Activated naive CD8-positive, alpha-beta T cell treated with anti-CD3 and anti-CD28 coated beads for 36 hours (primary cell): ENCODE data around the gene ARHGEF4. TPM values are rescaled to one million over a fixed set of nuclear protein-coding genes. Genes with fewer than 3 reads are reported as not detected.

Experiments used
- DNase-seq: peaks from one replicate; pipeline ENCODE4 v3.0.0; 2021
- H3K27ac Mint-ChIP-seq: one replicate; pipeline ENCODE4 v1.8.0; 2022; ENCODE audit warnings: mild to moderate bottlenecking, moderate library complexity, mixed read lengths
- H3K27me3 Mint-ChIP-seq: one replicate; pipeline ENCODE4 v1.8.0; 2022; ENCODE audit warnings: mild to moderate bottlenecking, mixed read lengths
- H3K36me3 Mint-ChIP-seq: one replicate; pipeline ENCODE4 v1.8.0; 2021; ENCODE audit warnings: mild to moderate bottlenecking, mixed read lengths
- H3K4me1 Mint-ChIP-seq: one replicate; pipeline ENCODE4 v1.8.0; 2021; ENCODE audit warnings: mixed read lengths
- H3K4me3 Mint-ChIP-seq: one replicate; pipeline ENCODE4 v1.8.0; 2022; ENCODE audit warnings: mild to moderate bottlenecking, moderate library complexity, mixed read lengths
- H3K9me3 Mint-ChIP-seq: one replicate; pipeline ENCODE4 v1.8.0; 2022; ENCODE audit warnings: mixed read lengths
- total RNA-seq, 2 experiments: library from RNA; stranded (reverse); gene quantifications; one replicate each; pipeline ENCODE4 v1.2.3, GENCODE V29; 2021

ARHGEF4 gene
- total RNA-seq, 2 experiments from 2014 or later, result 2.8 to 3.3 TPM

DNA sequence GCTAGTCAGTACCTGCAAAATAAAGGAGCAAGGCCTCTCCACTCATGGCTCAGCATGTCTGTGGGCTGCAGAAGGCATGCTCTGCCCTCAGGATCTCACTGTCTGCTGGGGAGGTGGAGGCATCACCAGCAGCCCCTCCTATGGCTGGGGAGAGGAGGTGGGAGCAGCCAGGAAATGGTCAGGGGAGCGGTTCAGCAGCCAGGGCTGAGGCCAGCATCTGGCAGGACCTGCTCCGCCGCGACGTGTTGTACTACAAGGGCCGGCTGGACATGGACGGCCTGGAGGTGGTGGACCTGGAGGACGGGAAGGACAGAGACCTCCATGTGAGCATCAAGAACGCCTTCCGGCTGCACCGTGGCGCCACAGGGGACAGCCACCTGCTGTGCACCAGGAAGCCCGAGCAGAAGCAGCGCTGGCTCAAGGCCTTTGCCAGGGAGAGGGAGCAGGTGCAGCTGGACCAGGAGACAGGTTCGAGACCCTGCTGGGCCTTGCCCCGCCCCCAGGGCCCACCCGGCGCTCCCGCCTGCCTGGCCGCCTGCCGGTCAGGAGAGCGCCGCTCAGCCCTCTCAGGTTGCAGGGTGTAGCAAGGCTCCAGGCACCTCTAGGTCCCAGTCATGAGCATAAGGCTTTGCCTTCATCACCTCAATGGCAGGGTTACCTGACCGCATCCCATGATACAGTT, 207.5 kb downstream of the ARHGEF4 start:
- Mint-ChIP-seq H3K36me3 (peaks cover 3% of the 10 kb centered on the region), H3K27me3 (no peaks in the 10 kb centered on the region), H3K27ac (no peak overlapping the region), H3K4me1 (peaks cover 23% of the 10 kb centered on the region), H3K9me3 (no peaks in the 10 kb centered on the region), H3K4me3 (no peak overlapping the region)
- DNase-seq, result no peak

DNA sequence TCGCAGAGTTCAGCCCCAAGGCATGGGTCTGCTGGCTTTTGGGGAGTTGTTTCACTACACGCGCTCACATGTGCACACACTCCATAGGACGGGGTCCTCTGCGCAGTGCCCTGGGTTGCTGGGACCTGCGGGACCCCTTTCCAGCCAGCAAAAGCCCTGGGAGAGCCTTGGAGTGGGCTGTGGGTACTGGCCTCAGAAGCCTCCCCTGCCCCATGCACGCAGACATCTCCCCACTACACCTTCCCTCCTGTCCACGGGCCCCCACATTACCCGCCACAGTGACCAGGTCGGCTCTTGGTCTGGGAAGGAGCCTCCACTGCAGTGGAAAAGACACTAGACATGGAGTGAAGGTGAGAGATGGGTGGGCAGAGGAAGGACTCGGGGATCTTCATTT, 208.0 kb downstream of the ARHGEF4 start:
- DNase-seq, result no peak
- H3K27me3 Mint-ChIP-seq, result no peaks in the 10 kb centered on the region
- H3K36me3 Mint-ChIP-seq, result peaks cover 3% of the 10 kb centered on the region

DNA sequence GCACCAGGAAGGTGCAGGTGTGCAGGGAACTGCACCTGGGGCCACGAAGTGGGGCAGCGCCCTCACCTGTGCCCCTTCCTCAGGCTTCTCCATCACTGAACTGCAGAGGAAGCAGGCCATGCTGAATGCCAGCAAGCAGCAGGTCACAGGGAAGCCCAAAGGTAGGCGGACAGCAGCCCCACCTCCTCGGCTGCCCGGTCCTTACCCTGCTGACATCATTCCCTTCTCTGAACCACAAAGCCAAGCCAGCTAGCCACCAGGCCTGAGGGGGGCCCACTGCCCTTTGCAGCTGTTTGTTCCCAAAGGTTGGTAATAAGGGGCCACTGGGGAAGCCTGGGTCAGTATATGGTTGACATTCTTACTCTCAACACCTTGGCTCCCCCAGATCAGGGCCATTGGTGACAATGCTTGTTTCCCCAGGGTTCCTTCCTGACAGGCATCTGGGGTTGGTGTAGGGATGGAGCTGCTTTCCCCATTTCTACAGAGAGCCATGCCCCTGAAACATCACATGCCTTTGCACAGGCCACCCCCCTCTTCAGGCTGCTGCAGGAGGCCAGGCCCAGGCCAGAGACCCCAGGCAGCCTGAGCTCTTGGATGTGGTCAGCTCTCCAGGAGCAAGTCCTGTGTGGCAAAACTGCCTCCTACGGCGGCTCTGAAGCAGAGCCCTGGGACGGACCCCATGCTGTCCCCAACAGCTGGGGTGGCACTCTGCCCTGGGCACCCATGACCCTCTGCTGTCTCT, 208.7 kb downstream of the ARHGEF4 start:
- peaks cover 19% of the 10 kb centered on the region for H3K4me1 Mint-ChIP-seq
- no peaks in the 10 kb centered on the region for H3K9me3 Mint-ChIP-seq
- H3K36me3 Mint-ChIP-seq, result peaks cover 6% of the 10 kb centered on the region
- no peak for DNase-seq
- H3K4me3 Mint-ChIP-seq, result no peak overlapping the region
- no peak overlapping the region for H3K27ac Mint-ChIP-seq
- H3K27me3 Mint-ChIP-seq, result no peaks in the 10 kb centered on the region

More for the DNA sequence above, 208.0 kb downstream of the ARHGEF4 start:
- Mint-ChIP-seq H3K27ac (no peak overlapping the region), H3K9me3 (no peaks in the 10 kb centered on the region), H3K4me3 (no peak overlapping the region), H3K4me1 (peaks cover 19% of the 10 kb centered on the region)

DNA sequence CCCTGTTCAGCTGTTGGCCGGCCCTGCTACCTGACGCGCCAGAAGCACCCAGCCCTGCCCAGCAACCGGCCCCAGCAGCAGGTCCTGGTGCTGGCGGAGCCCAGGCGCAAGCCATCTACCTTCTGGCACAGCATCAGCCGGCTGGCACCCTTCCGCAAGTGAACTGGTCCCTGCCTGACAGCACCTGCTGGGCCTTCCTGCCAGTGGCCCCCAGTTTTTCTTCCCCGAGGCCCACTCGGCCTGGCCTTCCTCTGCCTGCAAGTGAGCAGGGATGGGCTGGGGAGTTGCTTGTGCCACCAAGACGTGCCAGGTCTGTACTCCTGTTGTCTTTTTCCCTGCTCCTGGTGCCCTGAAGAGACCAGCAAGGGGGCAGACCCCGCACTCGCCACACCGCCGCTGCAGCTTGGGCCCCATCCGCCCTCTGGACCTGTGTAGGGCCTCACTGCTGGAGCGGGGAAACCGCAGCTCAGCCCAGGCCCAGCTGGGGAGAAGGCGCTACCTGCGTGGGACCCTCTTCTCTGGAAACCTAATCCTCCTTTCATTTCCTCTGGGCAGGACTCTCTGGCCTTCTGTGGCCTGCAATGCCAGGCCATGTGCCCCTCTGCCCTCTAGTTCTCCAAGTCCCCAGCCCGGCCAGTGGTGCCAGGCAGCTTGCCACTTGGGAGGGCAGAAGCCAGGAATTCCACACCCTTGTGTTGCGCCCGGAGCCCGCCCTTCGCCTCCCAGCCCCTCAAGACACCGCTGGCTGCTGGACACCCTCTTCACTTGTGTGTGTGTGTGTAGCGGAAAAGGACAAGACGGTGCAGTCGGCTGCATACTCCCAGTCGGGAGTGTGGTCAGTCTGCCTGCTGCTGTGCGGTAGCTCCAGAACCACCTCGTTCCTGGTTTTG, 209.6 kb downstream of the ARHGEF4 start:
- Mint-ChIP-seq H3K4me3 (no peak overlapping the region), H3K36me3 (peaks cover 6% of the 10 kb centered on the region), H3K9me3 (no peaks in the 10 kb centered on the region), H3K27me3 (no peaks in the 10 kb centered on the region), H3K27ac (no peak overlapping the region), H3K4me1 (peaks cover 12% of the 10 kb centered on the region)
- DNase-seq, result no peak

DNA sequence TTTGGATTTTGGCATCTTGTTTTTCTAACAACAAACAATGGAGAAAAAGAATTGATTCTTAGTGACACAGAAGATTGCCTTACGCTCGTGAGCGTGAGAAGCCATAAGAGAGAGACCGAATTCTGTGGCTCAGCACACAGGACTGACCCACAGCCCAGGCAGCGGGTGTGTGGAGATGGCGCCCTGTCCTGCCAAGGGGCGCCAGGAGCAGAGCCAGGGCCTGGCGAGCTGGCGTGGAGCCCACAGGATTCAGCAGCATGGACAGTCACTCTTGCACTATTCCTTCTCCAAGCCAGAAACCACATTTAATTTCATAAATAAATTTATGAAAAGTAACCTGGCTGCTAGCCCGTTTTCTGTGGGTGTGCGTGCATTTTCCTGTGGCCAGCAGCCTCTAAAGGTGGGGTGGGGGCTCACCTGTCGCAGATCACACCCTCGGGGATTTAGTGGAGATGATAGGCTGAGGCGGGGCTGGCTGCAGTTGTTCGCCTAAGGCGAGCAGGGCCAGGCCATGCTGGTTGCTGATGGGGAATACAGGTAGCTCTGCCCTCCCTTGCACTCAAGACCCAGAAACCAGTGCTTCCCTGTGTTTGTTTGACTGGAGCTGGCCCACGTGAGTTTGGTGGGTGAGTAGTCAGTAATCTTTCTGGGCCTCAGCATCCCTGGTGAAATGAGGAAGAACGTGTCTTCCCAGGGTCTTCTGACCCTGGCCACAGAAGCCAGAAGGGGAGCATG, 210.4 kb downstream of the ARHGEF4 start:
- Mint-ChIP-seq H3K4me3 (no peak overlapping the region), H3K27me3 (no peaks in the 10 kb centered on the region), H3K4me1 (peaks cover 5% of the 10 kb centered on the region), H3K27ac (peak overlapping the region; percentile 45), H3K36me3 (peaks cover 13% of the 10 kb centered on the region), H3K9me3 (no peaks in the 10 kb centered on the region)
- no peak for DNase-seq

DNA sequence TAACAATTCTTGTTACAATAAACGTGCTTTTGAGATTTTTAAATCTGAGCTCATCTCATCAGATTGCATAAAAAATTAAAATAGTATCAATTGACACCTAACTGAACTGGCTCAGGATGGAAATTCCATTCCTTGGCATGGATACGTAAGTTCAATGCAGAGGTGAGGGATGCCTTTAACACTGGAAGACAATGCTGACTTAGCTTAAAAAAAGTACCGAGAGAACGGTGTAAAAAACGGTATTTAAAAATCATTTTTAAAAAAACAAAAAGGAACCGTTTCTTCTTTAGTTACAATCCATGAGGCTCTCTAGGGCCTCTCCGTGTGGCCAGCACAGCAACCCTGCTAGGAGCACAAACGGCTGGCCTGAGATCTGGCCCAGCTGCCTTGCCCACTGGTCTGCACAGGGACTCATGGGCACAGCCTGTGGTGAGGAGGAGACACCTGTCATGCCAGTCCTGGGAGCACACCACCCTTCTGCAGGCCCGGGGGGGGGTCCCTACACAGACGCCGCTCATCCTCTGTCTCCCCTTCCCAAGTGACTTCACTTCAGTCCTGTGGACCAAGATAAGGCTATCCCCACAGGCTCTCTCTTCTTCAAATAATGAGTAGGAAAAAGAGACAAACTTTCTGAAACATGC, 211.3 kb downstream of the ARHGEF4 start:
- no peaks in the 10 kb centered on the region for H3K9me3 Mint-ChIP-seq
- no peaks in the 10 kb centered on the region for H3K4me1 Mint-ChIP-seq
- no peaks in the 10 kb centered on the region for H3K27me3 Mint-ChIP-seq
- H3K27ac Mint-ChIP-seq, result peak overlapping the region; percentile 9
- H3K4me3 Mint-ChIP-seq, result no peak overlapping the region
- peaks cover 19% of the 10 kb centered on the region for H3K36me3 Mint-ChIP-seq
- DNase-seq, result no peak

DNA sequence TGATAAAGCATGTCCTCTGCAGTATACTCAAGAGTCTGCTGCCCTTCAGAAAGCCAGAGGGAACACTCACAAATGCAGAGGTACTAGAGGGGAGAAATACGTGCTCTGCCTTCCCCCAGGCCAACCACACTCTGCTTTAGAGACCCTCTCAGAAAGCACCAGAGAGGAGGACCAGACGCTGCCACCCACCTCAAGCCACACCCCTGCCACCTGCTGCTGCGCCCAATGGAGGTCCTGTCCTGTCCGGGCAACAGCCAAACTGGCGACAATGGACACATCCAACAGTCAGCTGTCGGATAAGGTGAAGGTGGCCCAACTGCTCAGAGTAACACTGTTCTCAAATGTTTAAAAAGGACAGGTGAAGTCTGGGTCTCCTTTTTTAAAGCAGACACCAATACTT, 211.9 kb downstream of the ARHGEF4 start:
- H3K4me3 Mint-ChIP-seq, result no peak overlapping the region
- H3K27ac Mint-ChIP-seq, result peak overlapping the region; percentile 9
- no peaks in the 10 kb centered on the region for H3K4me1 Mint-ChIP-seq
- no peak for DNase-seq
- no peaks in the 10 kb centered on the region for H3K27me3 Mint-ChIP-seq
- H3K36me3 Mint-ChIP-seq, result peaks cover 19% of the 10 kb centered on the region
- no peaks in the 10 kb centered on the region for H3K9me3 Mint-ChIP-seq

DNA sequence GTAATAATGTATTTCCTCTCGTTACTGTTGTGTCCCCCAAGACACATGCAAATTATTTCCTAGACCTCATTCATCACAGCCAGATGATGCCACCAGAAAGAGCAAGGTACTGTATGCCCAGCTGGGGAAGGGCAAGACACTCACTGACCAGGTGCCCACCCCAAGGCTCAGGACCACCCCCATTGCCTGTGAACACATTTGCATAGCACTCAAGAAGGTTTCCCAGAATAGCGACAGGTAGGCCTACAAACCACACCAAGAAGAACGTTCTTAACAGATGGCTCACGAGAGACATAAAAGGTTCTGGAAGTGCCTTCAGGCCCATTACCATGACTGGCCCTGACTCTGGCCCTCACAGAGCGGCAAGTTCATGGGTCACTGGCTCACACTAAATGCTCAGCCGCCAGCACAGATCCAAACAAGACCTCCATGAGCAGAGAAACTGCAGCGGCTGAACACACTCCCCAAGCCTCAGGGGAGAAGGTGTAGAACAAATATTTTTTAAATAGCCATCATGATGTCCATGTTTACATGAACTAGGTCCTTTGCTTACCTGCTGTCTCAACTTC, 212.5 kb downstream of the ARHGEF4 start:
- no peak overlapping the region for H3K27ac Mint-ChIP-seq
- H3K36me3 Mint-ChIP-seq, result peaks cover 19% of the 10 kb centered on the region

DNA sequence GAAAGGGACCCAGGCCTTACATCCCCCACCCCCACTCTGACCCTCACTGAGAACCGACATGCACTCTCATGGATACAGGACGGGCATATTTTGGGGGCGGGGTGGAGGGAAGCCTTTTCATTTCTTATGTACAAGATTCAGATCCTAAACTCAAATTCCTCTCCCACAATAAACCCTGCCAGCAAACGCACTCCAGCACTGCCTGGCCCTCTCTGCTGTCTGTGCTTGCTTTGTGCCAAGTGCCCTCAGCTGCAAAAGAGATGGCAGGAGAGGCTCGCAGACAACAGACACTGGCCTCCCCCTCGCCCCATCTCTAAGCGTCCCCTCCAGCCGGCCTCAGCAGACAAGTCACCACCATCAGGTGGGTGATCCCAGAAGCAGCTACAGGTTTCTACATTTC, 214.2 kb downstream of the ARHGEF4 start:
- Mint-ChIP-seq H3K9me3 (no peaks in the 10 kb centered on the region), H3K36me3 (peaks cover 24% of the 10 kb centered on the region), H3K27ac (no peak overlapping the region), H3K4me1 (no peaks in the 10 kb centered on the region), H3K27me3 (no peaks in the 10 kb centered on the region), H3K4me3 (no peak overlapping the region)
- DNase-seq, result no peak

More for the DNA sequence above, 212.5 kb downstream of the ARHGEF4 start:
- no peak overlapping the region for H3K4me3 Mint-ChIP-seq
- no peaks in the 10 kb centered on the region for H3K4me1 Mint-ChIP-seq
- no peaks in the 10 kb centered on the region for H3K27me3 Mint-ChIP-seq
- DNase-seq, result no peak
- H3K9me3 Mint-ChIP-seq, result no peaks in the 10 kb centered on the region

DNA sequence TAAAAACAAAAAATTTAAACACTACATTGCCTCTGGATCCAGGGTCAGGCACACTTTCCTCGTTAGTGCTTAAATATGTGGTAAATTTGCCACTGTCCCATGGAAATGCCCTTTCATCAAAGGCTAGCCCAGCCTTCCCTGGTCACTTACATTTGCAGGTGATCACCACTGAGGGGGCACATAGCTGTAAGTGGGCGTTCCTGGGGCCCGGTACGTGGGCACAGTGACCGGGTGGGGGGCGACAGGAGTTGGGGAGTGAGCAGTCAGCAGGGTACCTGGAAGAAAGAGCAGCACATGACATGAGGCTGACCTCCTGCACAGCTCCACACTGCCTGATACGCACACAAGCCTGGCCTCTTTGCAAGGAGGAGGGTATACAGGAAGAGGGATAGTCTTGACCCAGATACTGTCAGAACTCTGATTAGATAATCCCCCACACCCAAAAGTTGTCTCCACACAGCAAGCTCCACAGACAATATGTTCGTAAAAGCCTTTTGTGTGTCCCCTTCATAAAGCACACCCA, 216.1 kb downstream of the ARHGEF4 start:
- no peak for DNase-seq
- Mint-ChIP-seq H3K27ac (no peak overlapping the region), H3K9me3 (no peaks in the 10 kb centered on the region), H3K27me3 (no peaks in the 10 kb centered on the region), H3K4me1 (peaks cover 2% of the 10 kb centered on the region), H3K36me3 (peaks cover 21% of the 10 kb centered on the region), H3K4me3 (no peak overlapping the region)

DNA sequence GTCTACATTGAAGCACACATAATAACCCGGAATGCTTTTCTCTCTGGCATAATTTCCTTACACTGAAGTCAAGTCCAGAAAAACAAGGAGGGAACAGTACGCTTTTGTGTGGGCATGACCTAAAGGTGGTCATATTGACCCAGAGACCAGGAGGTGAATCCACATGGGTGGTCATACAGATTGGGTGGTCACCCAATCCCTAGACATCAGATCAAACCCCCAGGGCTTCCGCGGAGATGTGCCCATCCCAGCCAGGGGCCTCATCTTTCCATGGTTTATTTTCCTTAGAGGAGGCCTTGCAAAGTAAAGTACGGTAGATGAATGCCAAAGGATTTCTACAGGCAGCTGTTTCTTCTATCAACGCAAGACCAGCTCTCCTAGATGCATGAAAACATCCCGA, 217.8 kb downstream of the ARHGEF4 start:
- H3K27me3 Mint-ChIP-seq, result no peaks in the 10 kb centered on the region
- no peak overlapping the region for H3K27ac Mint-ChIP-seq
- no peak for DNase-seq
- H3K36me3 Mint-ChIP-seq, result peaks cover 26% of the 10 kb centered on the region
- H3K9me3 Mint-ChIP-seq, result no peaks in the 10 kb centered on the region
- H3K4me1 Mint-ChIP-seq, result peaks cover 12% of the 10 kb centered on the region
- no peak overlapping the region for H3K4me3 Mint-ChIP-seq

DNA sequence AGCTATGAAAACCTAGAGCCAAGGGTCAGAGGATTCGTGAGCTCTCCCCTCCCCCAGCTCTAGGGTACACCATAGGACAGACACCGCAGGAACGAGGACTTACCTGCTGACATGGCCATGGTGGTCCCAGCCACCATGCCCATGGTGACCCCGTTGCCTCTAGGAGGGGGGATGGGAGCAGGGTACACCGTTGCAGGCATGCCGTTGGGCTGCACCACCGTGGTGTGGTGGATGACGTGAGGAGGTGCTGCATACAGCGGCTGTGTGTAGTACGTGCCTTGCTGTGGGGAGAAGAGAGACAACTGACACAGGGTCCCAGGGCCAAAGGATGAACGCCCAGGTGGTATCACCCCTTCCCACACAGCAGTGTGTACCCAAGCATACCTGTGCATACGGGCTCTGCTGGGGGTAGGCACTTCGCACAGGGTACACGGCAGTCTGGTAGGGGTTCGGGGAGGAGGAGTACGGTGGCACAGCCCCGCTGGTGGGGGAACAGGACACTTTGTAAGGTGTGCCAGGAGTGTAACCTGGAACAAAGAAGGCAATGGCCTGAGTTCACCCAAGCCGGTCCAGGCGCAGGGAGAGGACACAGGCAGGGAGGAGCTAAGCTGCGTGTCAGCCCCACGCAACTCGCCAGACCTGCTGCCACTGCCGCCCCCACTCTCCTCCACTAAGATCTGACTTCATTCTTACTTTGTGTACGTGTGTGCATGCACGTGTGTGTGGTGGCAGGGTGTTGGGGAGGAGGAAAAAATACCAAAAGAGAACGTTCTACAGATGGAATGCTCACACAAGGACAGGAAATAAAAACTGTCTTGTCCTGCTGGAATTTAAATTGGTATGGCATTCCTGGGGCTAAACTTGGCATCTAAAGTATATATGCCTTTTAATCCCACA, 218.7 kb downstream of the ARHGEF4 start:
- H3K27me3 Mint-ChIP-seq, result no peaks in the 10 kb centered on the region
- peaks cover 22% of the 10 kb centered on the region for H3K36me3 Mint-ChIP-seq
- no peaks in the 10 kb centered on the region for H3K9me3 Mint-ChIP-seq
- H3K4me1 Mint-ChIP-seq, result peaks cover 12% of the 10 kb centered on the region
- H3K27ac Mint-ChIP-seq, result no peak overlapping the region
- H3K4me3 Mint-ChIP-seq, result no peak overlapping the region
- DNase-seq, result no peak
